Karpas-422 (cell line): ENCODE measurements around the gene CRISPLD2. TPM values are rescaled to one million over a fixed set of nuclear protein-coding genes. Genes with fewer than 3 reads are reported as not detected.
"Not testable (repeated sequence)": the region's sequence is repeated elsewhere in the genome, so short reads cannot be mapped to it uniquely, and the experiment has no call there.

Source experiments
- DNase-seq: peaks from one replicate; pipeline ENCODE4 v3.0.0-alpha.2; 2015
- H2AFZ ChIP-seq: fragments of 200-600 bp; sonication (generic); 2 replicates; pipeline ENCODE4 v1.6.1; 2014; ENCODE audit warnings: antibody characterized with exemption, low read length, mixed read lengths
- H3K27ac ChIP-seq: fragments of 200-600 bp; sonication (generic); 2 replicates; pipeline ENCODE4 v1.5.1; 2014; ENCODE audit warnings: mild to moderate bottlenecking, low read length, moderate library complexity
- H3K27me3 ChIP-seq: fragments of 200-600 bp; sonication (generic); 2 replicates; pipeline ENCODE4 v1.6.1; 2014; ENCODE audit warnings: low read length, mixed read lengths
- H3K36me3 ChIP-seq: fragments of 200-600 bp; sonication (generic); 2 replicates; pipeline ENCODE4 v1.6.1; 2014; ENCODE audit warnings: low read length, mixed read lengths; ENCODE audit not compliant: insufficient read depth
- H3K4me1 ChIP-seq: fragments of 200-600 bp; sonication (generic); 2 replicates; pipeline ENCODE4 v1.6.1; 2014; ENCODE audit warnings: mild to moderate bottlenecking, low read length, mixed read lengths
- H3K4me2 ChIP-seq: fragments of 200-600 bp; sonication (generic); 2 replicates; pipeline ENCODE4 v1.6.1; 2014; ENCODE audit warnings: low read length, low read depth, mild to moderate bottlenecking; ENCODE audit not compliant: poor library complexity, severe bottlenecking
- H3K4me3 ChIP-seq: fragments of 200-600 bp; sonication (generic); 2 replicates; pipeline ENCODE4 v1.5.1; 2014; ENCODE audit warnings: mild to moderate bottlenecking, antibody characterized with exemption, low read length, mixed read lengths
- H3K79me2 ChIP-seq: fragments of 200-600 bp; sonication (generic); 2 replicates; pipeline ENCODE4 v1.6.1; 2014; ENCODE audit warnings: mild to moderate bottlenecking, low read length, mixed read lengths
- H3K9ac ChIP-seq: fragments of 200-600 bp; sonication (generic); 2 replicates; pipeline ENCODE4 v1.6.0; 2014; ENCODE audit warnings: low read length
- H3K9me2 ChIP-seq: fragments of 200-600 bp; sonication (generic), shearing (Covaris generic); replicated peaks from 2 replicates; pipeline ENCODE4 v1.6.0; 2014; ENCODE audit warnings: mild to moderate bottlenecking, low read length, moderate library complexity; ENCODE audit not compliant: insufficient read depth
- H3K9me3 ChIP-seq: fragments of 300-700, 200-600 bp; sonication (generic); 2 replicates; pipeline ENCODE4 v1.6.1; 2014; ENCODE audit warnings: low read length, mixed read lengths
- H4K20me1 ChIP-seq: fragments of 200-600 bp; sonication (generic); 2 replicates; pipeline ENCODE4 v1.6.1; 2014; ENCODE audit warnings: mild to moderate bottlenecking, antibody characterized with exemption, low read length, low read depth; ENCODE audit not compliant: insufficient read depth
- total RNA-seq: library from RNA; depleted of rRNA; stranded (reverse); fragments of >200 nt; shearing (Covaris generic); gene quantifications from 2 replicates; pipeline ENCODE4 v1.2.3, GENCODE V29; 2014; ENCODE audit warnings: low replicate concordance

Gene CRISPLD2
- total RNA-seq, 1 experiment from 2014 or later, result not detected

GRCh38 chr16:84868829-84869472, 49.2 kb downstream of the CRISPLD2 start:
- H3K4me1 ChIP-seq, result peaks cover 3% of the 10 kb centered on the region; the same call in 1 of the 2 replicates
- H3K4me3 ChIP-seq, result no peak overlapping the region
- no peak overlapping the region for H3K9ac ChIP-seq
- H4K20me1 ChIP-seq, result no peaks in the 10 kb centered on the region
- no peaks in the 10 kb centered on the region for H3K36me3 ChIP-seq
- no peak overlapping the region for H3K4me2 ChIP-seq
- no peaks in the 10 kb centered on the region for H3K9me3 ChIP-seq
- no peak for DNase-seq
- no peaks in the 10 kb centered on the region for H3K79me2 ChIP-seq
- no peak overlapping the region for H3K27ac ChIP-seq
- no peaks in the 10 kb centered on the region for H3K9me2 ChIP-seq
- H3K27me3 ChIP-seq, result no peaks in the 10 kb centered on the region
- H2AFZ ChIP-seq, result no peak overlapping the region

GRCh38 chr16:84869473-84869845, 49.7 kb downstream of the CRISPLD2 start:
- Histone ChIP-seq H3K27ac (no peak overlapping the region), H2AFZ (no peak overlapping the region), H3K9me3 (no peaks in the 10 kb centered on the region), H4K20me1 (no peaks in the 10 kb centered on the region), H3K4me3 (no peak overlapping the region), H3K36me3 (no peaks in the 10 kb centered on the region), H3K9me2 (no peaks in the 10 kb centered on the region), H3K4me2 (no peak overlapping the region), H3K9ac (no peak overlapping the region), H3K27me3 (no peaks in the 10 kb centered on the region), H3K4me1 (peaks cover 3% of the 10 kb centered on the region; the same call in 1 of the 2 replicates), H3K79me2 (no peaks in the 10 kb centered on the region)
- DNase-seq, result no peak

- H3K27ac ChIP-seq, H4K20me1 ChIP-seq, H2AFZ ChIP-seq, H3K4me2 ChIP-seq, H3K9me2 ChIP-seq, H3K4me3 ChIP-seq, H3K36me3 ChIP-seq, H3K4me1 ChIP-seq, H3K9ac ChIP-seq, H3K79me2 ChIP-seq, H3K27me3 ChIP-seq, DNase-seq, H3K9me3 ChIP-seq: not testable (repeated sequence)
Measured at GRCh38 chr16:84872971-84873370, 53.2 kb downstream of the CRISPLD2 start.

GRCh38 chr16:84874004-84874435, 54.2 kb downstream of the CRISPLD2 start:
- no peaks in the 10 kb centered on the region for H3K9me2 ChIP-seq
- no peak overlapping the region for H2AFZ ChIP-seq
- no peak overlapping the region for H3K27ac ChIP-seq
- no peaks in the 10 kb centered on the region for H3K36me3 ChIP-seq
- H3K4me1 ChIP-seq, result no peaks in the 10 kb centered on the region
- H4K20me1 ChIP-seq, result no peaks in the 10 kb centered on the region
- DNase-seq, result no peak
- no peak overlapping the region for H3K4me3 ChIP-seq
- H3K9me3 ChIP-seq, result no peaks in the 10 kb centered on the region
- no peak overlapping the region for H3K9ac ChIP-seq
- H3K27me3 ChIP-seq, result no peaks in the 10 kb centered on the region
- no peaks in the 10 kb centered on the region for H3K79me2 ChIP-seq
- H3K4me2 ChIP-seq, result no peak overlapping the region

- Histone ChIP-seq H3K4me1 (no peaks in the 10 kb centered on the region), H3K4me3 (no peak overlapping the region), H3K9ac (no peak overlapping the region), H3K4me2 (no peak overlapping the region), H3K79me2 (no peaks in the 10 kb centered on the region), H2AFZ (no peak overlapping the region), H3K36me3 (no peaks in the 10 kb centered on the region), H3K27ac (no peak overlapping the region), H3K27me3 (no peaks in the 10 kb centered on the region), H3K9me2 (no peaks in the 10 kb centered on the region), H3K9me3 (no peaks in the 10 kb centered on the region), H4K20me1 (no peaks in the 10 kb centered on the region)
- DNase-seq, result no peak
Measured at GRCh38 chr16:84874553-84874952, 54.8 kb downstream of the CRISPLD2 start.

GRCh38 chr16:84874983-84875382, 55.2 kb downstream of the CRISPLD2 start:
- Histone ChIP-seq H4K20me1 (no peaks in the 10 kb centered on the region), H3K9ac (no peak overlapping the region), H3K36me3 (no peaks in the 10 kb centered on the region), H3K9me2 (no peaks in the 10 kb centered on the region), H3K79me2 (no peaks in the 10 kb centered on the region), H3K9me3 (no peaks in the 10 kb centered on the region), H3K4me3 (no peak overlapping the region), H3K4me1 (no peaks in the 10 kb centered on the region), H2AFZ (no peak overlapping the region), H3K27ac (no peak overlapping the region), H3K4me2 (no peak overlapping the region), H3K27me3 (no peaks in the 10 kb centered on the region)
- DNase-seq, result no peak

- no peaks in the 10 kb centered on the region for H3K27me3 ChIP-seq
- H3K9me2 ChIP-seq, result no peaks in the 10 kb centered on the region
- no peak overlapping the region for H3K27ac ChIP-seq
- H2AFZ ChIP-seq, result no peak overlapping the region
- H3K9me3 ChIP-seq, result no peaks in the 10 kb centered on the region
- H3K9ac ChIP-seq, result no peak overlapping the region
- H3K36me3 ChIP-seq, result no peaks in the 10 kb centered on the region
- H3K4me2 ChIP-seq, result no peak overlapping the region
- no peaks in the 10 kb centered on the region for H4K20me1 ChIP-seq
- H3K79me2 ChIP-seq, result no peaks in the 10 kb centered on the region
- H3K4me1 ChIP-seq, result no peaks in the 10 kb centered on the region
- no peak for DNase-seq
- H3K4me3 ChIP-seq, result no peak overlapping the region
Measured at GRCh38 chr16:84875846-84876245, 56.1 kb downstream of the CRISPLD2 start.

GRCh38 chr16:84876873-84877606, 57.3 kb downstream of the CRISPLD2 start:
- H3K9me2 ChIP-seq, result no peaks in the 10 kb centered on the region
- no peak for DNase-seq
- H3K27ac ChIP-seq, result no peak overlapping the region
- no peaks in the 10 kb centered on the region for H3K4me1 ChIP-seq
- H3K36me3 ChIP-seq, result no peaks in the 10 kb centered on the region
- H3K9ac ChIP-seq, result no peak overlapping the region
- H3K27me3 ChIP-seq, result no peaks in the 10 kb centered on the region
- H3K9me3 ChIP-seq, result no peaks in the 10 kb centered on the region
- no peak overlapping the region for H3K4me3 ChIP-seq
- H2AFZ ChIP-seq, result no peak overlapping the region
- no peak overlapping the region for H3K4me2 ChIP-seq
- H3K79me2 ChIP-seq, result no peaks in the 10 kb centered on the region
- no peaks in the 10 kb centered on the region for H4K20me1 ChIP-seq
